Hair follicular keratinocyte (primary cell): ENCODE measurements around the gene ZNF668. TPM values are rescaled to one million over a fixed set of nuclear protein-coding genes. Genes with fewer than 3 reads are reported as not detected.

Experiments
- total RNA-seq: library from RNA; depleted of rRNA; stranded (reverse); fragments of >200 nt; gene quantifications from 2 replicates; pipeline ENCODE4 v1.2.3, GENCODE V29; 2015

Gene ZNF668
- 12.5 and 15.6 TPM in 2 replicates for total RNA-seq

GRCh38 chr16:31073970-31074813 is at the start of gene ZNF668, which contains the start of gene ZNF646:
Gene ZNF668, minus strand, starts transcription at chr16:31074240. Its CDS starts 9,781 bp downstream, at chr16:31064459.
Gene ZNF646, plus strand, starts transcription at chr16:31074422. Its CDS starts 1,903 bp downstream, at chr16:31076325.

GRCh38 chr16:31117384-31118222 is 43.6 kb upstream of the ZNF668 start, which contains the start of gene KAT8:
Gene KAT8, plus strand, starts transcription at chr16:31117664. Its CDS starts 18 bp downstream, at chr16:31117682.

DNA sequence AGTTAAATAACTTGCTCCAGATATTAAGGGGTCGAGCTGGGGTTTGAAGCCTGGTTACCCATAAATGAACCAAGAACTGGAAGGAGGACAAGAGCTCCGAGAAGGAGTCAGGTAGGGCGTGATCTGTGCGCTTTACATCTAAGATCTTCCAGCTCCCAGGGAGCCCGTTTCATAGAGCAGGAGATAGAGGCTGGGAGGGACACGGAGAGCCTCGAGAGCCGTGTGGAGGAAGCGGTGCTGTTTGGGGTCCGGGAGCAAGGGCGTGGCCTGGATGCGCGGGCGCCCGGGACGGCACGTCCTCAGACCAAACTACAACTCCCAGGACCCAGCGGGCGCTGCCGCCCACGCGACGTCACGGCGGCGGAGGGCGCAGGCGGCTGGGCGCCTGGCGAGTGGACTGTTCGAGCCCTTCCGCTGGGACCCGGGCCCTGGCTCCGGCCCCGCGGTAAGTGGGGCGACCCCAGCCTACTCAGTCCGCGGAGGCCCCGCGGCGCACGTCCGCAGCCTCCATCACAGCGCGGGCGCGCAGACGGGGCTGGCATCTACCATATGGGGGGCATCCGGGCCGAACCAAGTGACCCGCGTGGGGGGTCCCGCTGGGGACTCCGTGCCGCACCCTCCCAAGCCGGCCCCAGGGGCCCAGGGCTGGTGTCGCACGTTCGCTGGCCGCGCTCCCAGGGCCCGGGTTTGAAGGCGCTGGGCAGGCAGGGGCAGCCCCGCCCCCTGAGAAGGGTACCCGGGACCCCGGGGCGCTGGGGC is 34.2 kb upstream of the ZNF668 start, which contains the start of gene BCKDK:
Gene BCKDK, plus strand, starts transcription at position 352 of the 759 bp plus-strand sequence. CDS start 838 bp downstream, outside the sequence.

DNA sequence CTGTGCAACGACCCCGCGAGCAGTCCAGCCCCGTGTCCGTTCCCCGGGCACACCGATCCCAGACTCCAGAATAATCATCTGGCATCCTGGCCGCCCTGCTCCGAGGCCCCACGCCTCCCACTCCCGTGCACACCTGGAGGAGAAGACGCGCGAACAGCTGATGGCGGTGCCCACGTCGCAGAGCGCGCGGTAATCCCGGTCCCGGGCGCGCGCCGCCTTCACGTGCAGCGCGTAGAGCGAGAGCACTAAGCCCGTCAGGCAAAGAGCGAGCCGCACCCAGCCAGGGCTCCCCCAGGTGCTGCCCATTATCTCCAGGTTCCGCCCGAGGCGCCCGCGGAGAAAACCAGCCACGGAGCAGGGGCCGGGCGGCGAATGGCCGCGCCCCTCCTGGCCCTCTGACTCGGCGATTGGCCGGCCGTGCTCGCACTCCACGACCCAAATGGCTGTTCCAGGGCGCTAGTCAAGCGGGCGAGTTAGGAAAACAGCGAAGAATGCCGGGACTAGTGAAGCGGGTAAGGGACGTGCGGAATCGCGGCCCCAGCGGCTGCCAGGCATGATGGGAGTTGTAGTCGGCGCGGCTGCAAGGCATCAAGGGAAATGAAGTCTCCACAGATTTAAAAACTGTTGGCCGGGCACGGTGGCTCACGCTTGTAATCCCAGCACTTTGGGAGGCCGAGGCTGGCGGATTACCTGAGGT is 20.5 kb upstream of the ZNF668 start, which contains the start of gene VKORC1:
Gene VKORC1, minus strand, starts transcription at position 374 of the 697 bp plus-strand sequence. Its CDS starts 68 bp downstream, at position 306.

GRCh38 chr16:31088459-31089183 is 14.6 kb upstream of the ZNF668 start, which contains the start of gene PRSS53:
Gene PRSS53, minus strand, starts transcription at chr16:31088943. Its CDS starts 134 bp downstream, at chr16:31088809.

DNA sequence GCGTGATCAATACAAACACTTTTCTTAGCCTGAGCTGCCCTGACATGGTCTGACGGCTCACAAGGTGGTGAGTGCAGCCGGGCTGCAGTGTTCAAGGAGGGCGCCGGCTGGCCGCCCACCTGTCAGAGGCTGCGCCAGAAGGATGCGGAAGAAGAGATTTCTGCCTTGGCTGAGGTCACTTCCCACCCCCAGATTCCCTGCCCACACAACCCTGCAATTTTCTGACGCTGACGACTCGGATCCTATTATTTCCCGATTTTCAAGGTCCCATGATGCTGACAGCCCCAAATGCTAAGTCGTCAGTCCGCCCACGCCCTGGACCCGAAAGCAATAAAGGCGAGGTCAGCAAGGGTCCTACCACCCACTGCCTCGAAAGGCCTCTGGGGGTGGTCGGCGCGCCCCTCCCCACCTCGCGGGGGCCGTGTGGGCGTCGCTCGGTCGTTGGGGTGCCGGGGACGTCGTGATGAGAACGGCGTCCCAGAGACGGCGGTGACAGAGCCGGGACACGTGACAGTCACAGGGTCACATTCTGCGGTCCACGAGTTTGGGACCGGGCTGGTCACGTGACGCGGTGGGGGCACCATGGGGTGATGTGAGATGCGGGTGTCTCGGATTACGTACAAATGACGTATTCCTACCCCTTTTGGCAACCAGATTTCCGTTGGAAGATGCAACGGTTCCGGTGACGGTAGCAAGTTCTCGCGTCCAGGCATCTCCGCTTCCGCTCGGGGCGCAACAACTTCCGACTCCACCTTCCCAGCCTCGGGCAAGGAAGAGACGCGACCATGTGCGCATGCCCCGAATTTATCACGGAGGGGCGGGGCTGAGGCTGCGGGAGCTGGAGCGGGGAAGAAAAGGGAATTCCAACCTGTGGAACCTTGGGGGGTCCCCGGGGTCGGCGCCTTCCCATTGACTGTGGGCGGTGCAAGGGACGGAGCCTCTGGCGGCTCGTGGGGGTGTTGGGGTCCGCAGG is 41.0 kb downstream of the ZNF668 start, which contains the start of gene STX4:
Gene STX4, plus strand, starts transcription at position 823 of the 973 bp plus-strand sequence. CDS start 248 bp downstream, outside the sequence.

Other genes with a start within 250 kb of the ZNF668 start
- 57.1 and 73.8 TPM in 2 replicates for gene BCL7C, start 180.2 kb downstream of the ZNF668 start, total RNA-seq
- gene CTF1, start 177.6 kb downstream of the ZNF668 start, total RNA-seq, result 0.57 and 4.2 TPM in 2 replicates
- 29.6 and 33.9 TPM in 2 replicates for gene FBXL19, start 150.7 kb downstream of the ZNF668 start, total RNA-seq
- gene ORAI3, start 125.2 kb downstream of the ZNF668 start, total RNA-seq, result 13.6 and 34.4 TPM in 2 replicates
- gene SETD1A, start 116.5 kb downstream of the ZNF668 start, total RNA-seq, result 2.6 and 3.5 TPM in 2 replicates
- 7.9 and 10.3 TPM in 2 replicates for gene HSD3B7, start 89.0 kb downstream of the ZNF668 start, total RNA-seq
- 0.08 and 0.34 TPM in 2 replicates for gene STX1B, start 63.6 kb downstream of the ZNF668 start, total RNA-seq
- 23.5 and 24.9 TPM in 2 replicates for gene STX4, start 40.7 kb downstream of the ZNF668 start, total RNA-seq
- 7.3 and 11.6 TPM in 2 replicates for gene ZNF646, start 182 bp upstream of the ZNF668 start, total RNA-seq
- 0.86 and 1.8 TPM in 2 replicates for gene PRSS53, start 14.7 kb upstream of the ZNF668 start, total RNA-seq
- 99.6 and 107 TPM in 2 replicates for gene VKORC1, start 20.6 kb upstream of the ZNF668 start, total RNA-seq
- 58.3 and 75.5 TPM in 2 replicates for gene BCKDK, start 34.1 kb upstream of the ZNF668 start, total RNA-seq
- gene KAT8, start 43.4 kb upstream of the ZNF668 start, total RNA-seq, result 27.1 and 30.1 TPM in 2 replicates
- gene PRSS8, start 61.5 kb upstream of the ZNF668 start, total RNA-seq, result 59.2 and 120 TPM in 2 replicates
- gene PRSS36, start 75.8 kb upstream of the ZNF668 start, total RNA-seq, result 0.16 and 0.19 TPM in 2 replicates
- gene FUS, start 105.9 kb upstream of the ZNF668 start, total RNA-seq, result 26.5 and 51.1 TPM in 2 replicates
- 102 and 138 TPM in 2 replicates for gene PYCARD, start 128.5 kb upstream of the ZNF668 start, total RNA-seq
- gene TRIM72, start 139.9 kb upstream of the ZNF668 start, total RNA-seq, result not detected in 2 replicates
- gene PYDC1, start 142.9 kb upstream of the ZNF668 start, total RNA-seq, result not detected in 2 replicates
- gene ITGAM, start 185.7 kb upstream of the ZNF668 start, total RNA-seq, result not detected in 2 replicates